DMS53 (cell line): ENCODE data around the gene TTC23L.

Experiments used
- DNase-seq: peaks from one replicate; lab custom pipeline; 2025; lab: John Stamatoyannopoulos, UW

The TTC23L gene

DNA sequence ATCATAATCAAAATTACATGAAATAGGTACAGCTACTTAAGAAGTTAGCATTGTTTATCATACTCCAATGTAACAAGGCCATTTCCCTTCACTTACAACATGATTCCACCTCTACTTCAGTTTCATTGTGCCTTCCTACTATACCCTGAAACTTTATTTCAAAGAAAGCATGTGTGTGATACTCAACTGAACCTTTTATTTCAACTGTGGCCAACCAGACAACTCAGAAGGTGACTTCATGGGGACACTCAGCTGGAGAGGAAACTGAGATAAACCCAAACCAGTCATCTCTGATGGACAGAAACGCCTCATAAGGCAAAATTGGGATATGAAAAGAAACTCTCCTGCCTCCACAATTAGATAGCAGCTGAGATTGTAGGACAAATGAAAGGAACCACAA is 5.9 kb upstream of the TTC23L start:
- DNase-seq, result no peak

DNA sequence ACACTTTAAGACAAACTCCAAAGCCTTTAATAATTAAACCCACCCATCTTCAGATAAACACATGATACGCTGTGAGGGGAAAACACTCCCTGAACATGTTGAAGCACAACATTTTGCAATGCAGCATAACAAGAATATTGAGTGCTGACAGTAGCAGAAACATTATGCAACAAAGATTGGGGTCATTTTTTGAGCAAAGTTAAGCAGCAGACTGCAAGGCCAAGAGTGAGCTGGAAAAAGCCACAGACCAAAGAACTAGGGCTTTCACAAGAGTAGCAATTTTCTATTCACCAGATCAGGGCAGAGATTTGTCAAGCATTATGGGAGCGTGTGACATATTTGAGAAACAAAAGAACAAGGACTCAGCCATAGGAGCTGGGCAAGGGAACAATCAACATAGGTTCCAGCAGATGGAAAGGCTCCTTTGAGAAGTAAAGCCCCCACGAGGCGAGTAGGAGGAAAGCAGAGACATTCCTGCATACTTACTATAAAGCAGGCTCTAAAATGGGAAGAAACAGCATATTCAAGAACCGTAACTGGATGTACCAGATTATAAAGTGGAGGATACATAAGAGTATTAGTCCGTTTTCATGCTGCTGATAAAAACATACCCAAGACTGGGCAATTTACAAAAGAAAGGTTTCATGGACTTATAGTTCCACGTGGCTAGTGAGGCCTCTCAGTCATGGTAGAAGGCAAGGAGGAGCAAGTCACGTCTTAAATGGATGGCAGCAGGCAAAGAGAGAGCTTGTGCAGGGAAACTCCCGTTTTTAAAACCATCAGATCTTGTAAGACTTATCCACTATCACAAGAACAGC is 4.8 kb upstream of the TTC23L start:
- no peak for DNase-seq

DNA sequence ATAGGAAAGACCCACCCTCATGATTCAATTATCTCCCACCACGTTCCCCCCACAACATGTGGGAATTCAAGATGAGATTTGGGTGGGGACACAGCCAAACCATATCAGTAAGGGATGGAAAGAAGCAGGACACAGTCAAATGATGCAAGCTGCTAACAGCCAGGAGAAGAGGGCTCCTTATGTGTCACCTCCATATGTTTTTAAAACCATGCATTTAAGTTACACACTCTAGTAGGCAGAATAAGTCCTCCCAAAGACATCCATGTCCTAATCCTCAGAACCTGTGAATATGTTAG is 4.2 kb upstream of the TTC23L start:
- DNase-seq, result no peak

DNA sequence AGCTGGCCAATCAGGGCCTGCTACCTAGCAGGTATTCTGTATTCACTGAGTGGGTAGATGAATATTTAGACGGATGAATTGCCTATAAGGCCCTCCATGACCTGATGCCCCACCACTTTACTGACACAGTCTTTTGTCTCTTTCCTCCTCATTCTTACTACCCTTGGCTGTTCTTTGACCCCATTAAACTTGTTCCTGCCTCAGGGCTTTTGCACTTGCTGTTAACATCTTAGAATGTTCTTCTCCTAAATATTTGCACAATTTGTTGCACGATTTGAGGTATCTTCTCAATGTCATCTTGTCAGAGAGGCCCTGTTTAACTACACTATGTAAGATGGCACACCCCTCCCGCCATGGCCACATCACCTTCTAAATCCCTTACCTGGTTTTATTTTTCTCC is 3.3 kb upstream of the TTC23L start:
- DNase-seq, result no peak

DNA sequence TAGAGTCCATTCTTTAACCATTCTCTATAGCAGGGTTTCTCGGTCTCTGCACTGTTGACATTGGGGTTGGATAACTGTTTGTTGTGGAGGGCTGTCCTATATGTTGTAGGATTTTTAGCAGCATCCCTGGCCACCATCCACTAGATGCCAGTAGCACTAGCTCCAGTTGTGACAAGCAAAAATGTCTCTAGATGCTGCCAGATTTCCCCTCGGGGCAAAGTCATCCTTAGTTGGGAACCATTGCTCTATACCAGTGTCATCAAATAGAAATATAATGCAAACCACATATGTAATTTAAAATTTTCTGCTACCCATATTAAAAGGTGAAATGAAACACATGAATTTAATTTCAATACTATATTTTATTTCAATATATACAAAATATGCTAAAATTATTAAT is 2.9 kb downstream of the TTC23L start:
- DNase-seq, result no peak

DNA sequence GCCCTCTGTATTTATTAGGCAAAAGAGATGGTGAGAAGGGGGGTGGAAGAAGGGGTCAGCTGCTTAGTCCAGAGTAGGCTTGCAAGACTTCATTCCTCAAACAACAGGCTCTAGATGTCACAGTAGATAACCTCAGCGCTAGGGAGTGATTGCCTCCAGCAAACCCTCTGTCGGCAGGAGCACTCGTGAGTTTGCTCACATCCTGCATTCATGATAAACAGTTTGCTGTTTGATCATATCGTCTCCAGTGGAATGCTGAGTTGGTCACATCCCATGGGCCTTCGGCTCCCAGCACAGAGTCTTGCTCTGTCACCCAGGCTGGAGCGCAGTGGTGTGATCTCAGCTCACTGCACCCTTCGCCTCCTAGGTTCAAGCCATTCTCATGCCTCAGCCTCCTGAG is 3.6 kb downstream of the TTC23L start:
- DNase-seq, result no peak

DNA sequence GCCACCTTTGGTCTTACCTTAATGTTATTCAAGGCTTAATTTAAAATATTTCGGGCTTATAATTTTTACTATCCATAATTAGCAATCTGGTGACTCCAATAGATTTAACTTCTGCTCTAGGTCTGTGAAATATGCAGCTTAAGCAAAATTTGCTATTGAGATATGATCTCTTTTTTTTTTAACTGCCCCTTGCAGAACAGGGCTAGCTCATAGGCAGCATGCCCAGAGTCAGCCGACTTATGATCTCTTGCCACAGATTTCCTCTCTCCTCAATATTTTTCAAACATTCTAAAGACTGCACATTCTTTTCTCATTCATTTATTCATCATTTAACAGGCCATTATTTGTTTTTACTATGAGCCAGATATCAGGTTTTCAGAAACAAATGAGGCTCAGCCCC is 4.5 kb downstream of the TTC23L start:
- no peak for DNase-seq

DNA sequence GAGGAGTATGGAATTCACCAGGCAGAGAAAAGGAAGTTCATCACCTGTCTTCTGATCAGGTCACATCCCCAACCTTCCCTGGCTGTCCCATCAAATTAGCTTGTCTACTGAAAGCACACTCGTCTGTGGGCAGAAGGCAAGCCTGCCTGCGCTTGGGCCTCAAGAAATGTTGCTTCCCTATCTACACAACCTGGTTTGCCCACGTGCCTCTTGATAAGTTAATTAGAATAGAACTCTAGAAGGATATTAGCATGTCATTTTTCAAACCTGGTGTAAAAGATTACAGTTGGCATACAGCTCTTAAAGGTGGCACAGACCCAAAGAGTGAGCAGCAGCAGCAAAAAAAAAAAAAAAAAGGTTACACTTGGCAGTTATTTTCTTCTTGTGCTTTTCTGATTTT is 5.1 kb downstream of the TTC23L start:
- DNase-seq, result no peak

DNA sequence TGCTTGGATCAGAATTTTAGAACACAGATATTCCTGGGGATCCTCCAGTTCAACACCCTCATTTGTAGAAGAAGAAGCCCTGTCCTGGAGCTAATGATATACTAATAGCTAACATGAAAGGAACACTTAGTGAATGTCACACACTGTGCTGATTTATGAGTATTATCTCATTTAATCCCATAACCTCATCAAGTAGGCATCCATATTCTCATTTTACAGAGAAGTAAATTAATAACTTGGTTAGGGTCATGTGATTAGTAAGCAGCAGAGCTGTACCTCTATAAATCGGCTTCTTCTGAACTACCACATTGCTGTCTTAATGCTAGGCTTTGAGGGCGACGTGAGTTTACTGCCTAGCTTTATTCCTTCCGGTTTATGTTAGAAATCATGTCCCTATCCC is 6.0 kb downstream of the TTC23L start:
- DNase-seq, result no peak

DNA sequence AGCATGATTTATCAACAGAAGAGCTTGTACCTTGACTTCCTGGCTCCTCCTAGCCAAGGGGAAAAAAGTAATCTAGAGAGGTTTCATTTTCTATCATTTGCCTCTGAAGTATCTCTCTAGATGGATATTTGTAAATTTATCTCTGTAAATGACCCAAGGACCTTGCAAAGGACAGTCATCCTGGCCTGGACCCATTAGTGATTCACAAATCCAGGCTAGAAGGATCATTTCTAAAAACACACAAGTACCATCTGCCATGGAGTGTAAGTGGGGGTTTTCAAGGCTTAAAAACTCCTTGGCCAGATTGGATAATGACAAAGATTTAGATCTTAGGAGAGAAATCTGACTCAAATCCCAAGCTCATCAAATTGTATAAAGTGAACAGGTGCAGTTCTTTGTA is 8.1 kb downstream of the TTC23L start:
- no peak for DNase-seq

DNA sequence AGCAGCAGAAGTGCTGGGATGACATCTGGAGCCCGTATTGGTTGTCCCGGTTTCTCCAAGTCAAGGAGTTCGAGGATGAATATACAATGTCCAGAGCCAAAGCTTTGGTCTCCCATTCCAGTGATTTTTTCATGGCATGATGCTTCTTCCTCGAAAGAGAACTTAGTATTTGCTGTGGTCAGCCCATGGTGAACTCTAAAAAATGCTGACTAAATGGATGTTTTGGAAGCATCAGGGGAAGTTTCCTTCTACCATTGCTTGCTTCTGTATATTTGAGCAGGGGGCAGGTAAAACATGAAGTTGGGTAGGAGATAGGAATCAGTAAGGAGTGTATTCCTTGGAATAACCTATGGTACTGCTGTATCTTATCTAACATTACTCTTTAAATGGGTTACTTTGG is 8.6 kb downstream of the TTC23L start:
- no peak for DNase-seq

DNA sequence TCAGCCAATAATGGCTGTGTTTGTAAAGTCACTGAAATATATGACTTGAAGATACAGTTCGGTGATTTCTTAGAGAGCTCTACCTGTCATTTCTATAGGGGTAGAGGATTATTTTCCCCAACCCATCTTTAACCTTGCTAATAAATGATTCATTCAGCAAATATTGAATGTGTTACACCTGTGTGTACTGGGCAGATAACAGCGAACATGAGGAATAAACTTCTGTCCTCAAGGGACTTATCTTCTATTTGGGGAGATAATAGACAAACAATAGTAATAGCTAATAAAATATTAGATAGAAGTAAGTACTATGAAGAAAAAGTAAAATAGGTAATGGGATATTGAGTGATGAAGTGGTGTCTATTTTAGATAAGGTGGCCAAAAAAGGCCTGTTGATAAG is 9.3 kb downstream of the TTC23L start:
- DNase-seq, result peak; percentile 38

DNA sequence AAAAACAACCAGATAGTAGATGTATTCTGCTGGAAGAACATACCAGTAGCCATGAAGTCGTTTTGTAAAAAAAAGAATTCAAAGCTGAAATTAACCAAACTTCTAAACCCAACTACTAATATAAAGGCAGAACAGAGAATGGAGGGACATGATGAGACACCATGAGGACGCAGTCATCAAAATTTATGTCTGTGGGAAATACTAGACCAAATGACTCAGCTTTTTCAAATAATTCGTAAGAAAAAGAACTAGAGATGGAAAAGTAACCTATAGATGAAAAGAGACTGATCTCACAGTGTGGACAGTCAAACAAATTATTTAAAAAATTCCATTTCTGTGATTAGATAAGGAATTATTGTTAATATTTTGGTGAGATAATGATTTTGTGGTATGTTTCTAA is 10.3 kb downstream of the TTC23L start:
- no peak for DNase-seq

DNA sequence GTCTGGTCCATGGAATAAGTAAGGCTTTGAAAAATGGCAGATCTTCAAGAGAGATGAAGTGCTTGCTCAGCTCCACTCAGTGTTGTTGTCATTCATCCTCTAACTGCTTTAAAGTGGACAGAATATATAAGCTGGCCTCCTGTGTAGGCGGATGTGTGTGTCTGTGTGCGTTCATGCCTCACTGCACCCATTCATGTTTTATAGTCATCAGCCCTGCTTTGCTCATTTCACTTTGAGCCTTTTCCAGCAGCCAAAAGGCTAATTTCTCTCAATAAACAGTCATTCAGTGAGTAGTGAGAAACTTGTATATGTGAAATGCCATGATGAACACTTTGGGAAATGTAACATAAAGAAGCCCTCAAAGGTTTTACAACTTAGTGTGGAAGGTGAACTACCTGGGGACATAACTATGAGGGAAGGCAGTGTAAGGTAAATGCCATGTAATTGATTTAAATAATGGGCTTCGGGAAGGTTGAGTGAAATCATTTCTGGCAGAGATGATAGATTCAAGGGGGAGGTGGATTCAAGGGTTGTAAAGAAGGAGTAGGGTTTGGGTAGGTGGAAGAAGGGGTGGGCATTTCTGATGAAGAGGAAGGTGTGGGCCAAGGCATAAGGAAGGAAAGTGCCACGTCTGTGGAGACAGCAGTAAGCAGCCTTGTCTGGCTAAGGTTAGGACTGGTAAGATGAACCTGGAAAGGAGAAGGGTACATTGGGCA is 15.7 kb downstream of the TTC23L start:
- peak; percentile 93 for DNase-seq

DNA sequence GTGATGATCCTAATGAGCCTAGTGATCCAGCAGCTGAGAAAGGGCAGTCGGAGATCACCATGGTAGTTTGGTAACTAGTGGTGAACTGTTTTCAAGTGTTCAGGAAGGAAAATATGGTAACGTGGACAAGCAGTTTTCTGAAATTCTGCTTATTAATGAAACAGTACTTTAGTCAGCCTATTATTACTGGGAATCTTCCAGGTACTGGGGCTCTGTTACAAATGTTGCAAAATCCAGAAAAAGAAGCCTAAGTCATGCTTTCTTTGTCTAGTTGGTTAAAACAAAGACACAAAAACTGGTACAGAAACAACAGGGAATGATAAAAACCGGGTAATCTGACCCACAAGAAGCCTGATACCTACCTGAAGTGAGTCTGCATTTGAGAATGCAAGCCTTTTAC is 18.2 kb downstream of the TTC23L start:
- DNase-seq, result no peak

DNA sequence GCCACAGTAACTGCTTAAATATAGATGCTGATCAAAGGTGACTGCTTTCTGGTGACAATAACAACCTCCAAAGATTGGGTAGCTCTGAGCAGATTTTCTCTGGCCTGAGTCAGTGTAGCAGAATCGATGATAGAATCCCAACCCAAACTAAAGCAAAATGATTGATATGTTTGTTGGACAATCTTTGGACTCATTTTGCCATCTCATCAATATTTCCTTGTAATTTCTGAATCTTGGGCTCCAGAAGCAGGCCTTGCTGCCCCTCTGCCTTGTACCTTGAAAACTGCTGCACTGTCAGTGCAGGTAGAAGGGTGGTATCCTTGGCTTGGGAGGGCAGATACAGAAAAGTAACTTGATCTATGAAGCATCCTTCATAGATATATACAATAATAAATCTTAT is 18.9 kb downstream of the TTC23L start:
- no peak for DNase-seq

DNA sequence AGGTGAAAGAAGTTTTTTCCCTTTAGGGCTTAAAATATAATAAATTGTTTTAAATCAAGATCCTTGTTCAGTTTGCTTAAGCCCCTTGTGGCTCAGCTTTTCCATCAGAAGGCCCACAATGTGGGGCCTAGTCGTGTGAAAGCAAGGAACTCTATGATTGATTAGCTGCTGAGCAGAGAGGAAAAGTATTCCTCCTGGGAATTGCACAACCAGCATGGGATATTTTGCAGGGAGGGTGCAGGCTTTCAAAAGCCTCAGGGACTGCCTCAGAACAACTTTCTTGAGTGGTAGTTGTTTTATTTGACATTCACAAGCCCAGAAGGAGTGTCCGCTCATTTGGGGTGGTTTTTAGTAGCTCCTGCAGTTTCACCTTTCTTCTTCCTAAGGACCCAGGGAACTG is 19.8 kb downstream of the TTC23L start:
- no peak for DNase-seq

DNA sequence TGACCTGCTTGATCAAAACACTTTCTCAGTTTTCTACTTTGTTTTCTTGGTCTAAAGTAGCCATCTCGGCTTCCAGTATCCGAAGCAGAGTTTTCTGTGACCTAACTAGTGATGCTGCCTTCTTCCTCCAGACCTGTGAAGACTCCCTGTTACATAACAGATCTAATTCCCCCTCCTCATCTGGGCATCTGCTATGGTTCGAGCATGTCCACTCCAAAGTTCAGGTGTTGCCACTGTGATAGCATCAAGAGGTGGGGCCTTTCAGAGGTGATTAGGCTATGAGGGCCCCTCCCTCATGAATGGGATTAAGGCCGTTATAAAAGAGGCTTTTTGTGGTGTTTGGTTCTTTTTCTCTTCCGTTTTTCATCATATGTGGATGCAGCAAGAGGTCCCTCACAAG is 20.3 kb downstream of the TTC23L start:
- DNase-seq, result no peak

DNA sequence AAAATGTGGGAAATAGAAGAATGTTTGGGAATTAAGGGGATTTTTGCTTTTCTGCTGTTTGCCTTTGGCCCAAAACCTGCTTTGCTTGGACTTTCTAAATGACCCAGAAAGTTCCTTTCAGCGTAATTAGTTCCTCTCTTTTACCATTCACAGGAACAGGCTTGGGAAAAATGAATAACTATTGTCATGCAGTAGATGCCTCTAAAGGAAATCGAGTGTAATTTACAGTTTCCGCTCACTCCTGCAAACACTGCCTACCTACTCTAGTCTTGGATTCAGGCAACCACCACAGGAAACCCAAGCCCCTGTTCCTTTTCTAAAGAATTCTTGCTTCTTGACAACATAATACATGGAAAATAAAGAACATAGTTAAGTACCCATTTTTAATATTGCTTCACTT is 25.0 kb downstream of the TTC23L start:
- no peak for DNase-seq

DNA sequence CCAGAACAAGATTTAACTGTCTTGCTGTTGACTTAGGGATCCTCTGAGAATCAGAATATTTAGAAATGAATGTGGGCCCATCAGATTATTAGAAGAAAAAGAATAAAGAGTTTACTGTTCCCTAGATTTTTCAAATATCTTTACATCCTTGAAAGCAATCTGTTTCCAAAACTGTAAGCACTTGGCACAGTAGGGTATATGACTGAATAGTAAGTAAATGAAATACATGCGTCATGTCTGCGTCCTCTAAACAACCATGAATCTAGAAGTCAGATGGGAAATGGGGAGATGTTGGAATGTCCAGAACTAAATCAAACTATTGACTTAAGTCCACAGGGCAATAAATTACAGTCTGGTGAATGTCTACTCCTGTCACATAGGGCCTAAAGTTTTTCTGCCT is 26.1 kb downstream of the TTC23L start:
- no peak for DNase-seq

DNA sequence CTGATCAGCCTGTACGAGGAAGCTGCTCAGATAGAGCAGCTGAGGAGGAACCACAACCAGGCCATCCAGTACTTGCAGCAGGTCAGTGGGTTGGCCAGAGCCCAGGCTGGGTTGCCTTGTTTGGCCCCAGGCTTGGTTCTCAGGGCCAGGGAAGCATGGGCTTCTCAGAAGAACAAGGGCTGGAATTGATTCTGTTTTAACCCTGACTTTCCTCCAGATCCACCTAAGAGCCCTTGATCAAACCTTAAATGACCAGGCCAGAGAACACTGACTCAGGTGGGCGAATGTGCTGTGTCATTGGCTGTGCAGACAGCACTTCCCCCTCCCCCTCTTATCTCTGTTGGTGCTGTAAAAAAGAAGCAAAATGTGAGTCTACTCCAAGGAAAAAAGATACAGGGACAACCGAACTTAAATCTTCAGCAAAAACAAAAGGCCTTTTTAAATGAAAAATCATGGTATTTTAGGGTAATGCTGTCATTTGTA is 28.1 kb downstream of the TTC23L start:
- DNase-seq, result no peak

DNA sequence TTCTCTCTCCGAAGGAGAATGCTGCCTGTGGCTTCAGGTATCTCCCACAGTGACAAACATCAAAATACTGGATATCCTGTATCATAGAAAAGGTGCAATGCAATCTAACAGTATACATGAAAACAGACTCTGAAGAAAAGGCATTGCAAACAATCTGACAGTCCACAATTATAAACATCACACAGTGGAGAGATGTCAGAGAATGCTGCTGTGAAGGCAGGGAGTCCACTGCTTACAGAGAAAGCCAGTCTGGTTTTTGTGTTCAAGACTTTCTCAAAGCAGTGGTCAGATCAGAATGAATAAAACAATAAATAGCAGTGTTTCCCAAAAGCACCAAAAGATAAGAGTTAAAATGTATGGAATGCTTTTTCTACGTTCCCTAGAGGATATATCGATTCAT is 28.7 kb downstream of the TTC23L start:
- DNase-seq, result no peak

DNA sequence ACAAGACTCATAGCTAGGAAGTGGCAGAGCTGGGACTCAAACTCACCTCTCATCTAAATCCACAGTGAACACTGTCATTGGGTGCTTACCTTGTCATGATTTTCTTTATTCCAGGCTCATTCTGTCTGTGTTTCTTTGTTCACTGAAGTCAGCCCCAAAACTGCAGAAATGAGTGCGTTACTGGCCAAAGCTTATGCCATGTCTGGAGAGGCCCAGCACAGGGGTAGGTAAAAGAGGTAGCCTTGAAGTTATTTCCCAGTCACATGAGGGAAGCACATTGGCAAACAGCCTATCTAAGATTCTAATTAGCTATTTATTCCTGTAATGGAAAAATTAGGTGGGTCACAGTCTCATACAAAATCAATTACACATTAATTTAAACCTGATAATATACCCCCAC is 29.8 kb downstream of the TTC23L start:
- no peak for DNase-seq

DNA sequence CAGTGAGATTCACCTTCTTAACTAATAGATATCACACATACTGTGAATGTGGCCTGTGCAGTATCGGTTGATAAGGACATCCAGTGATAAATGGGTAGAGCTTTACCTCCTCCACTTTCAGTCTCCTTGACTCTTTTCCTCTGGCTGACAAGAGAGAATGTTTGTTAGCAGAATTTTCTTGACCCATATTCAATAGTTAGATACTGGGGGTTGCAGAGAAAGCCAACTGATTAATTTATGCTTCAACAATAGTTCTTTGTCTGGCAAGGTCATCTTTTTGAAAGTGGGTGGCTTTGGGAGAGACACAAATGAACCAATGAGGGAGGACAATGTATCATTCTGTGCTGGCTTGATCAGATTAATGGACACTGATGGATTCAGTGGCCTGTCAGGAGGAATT is 30.3 kb downstream of the TTC23L start:
- no peak for DNase-seq
